AG04449 (cell line): Measurements from ENCODE around the gene SGO2.

Source experiments
- CTCF ChIA-PET: fragments of 350-600 bp; formaldehyde crosslinking; extraction: SDS; loops from one replicate; lab custom pipeline; 2021; ENCODE audit warnings: antibody characterized with exemption; lab: Yijun Ruan, JAX
- POLR2A ChIA-PET: fragments of 400-600, 350-600 bp; formaldehyde crosslinking; extraction: SDS; loops from one replicate; lab custom pipeline; 2020; ENCODE audit warnings: antibody characterized with exemption, inconsistent platforms; lab: Yijun Ruan, JAX
- DNase-seq: peaks from one replicate; pipeline ENCODE4 v3.0.0-alpha.2; 2010; ENCODE audit warnings: low read depth, low spot score
- H3K4me3 ChIP-seq: 2 replicates; pipeline ENCODE4 v1.5.1; 2011; ENCODE audit warnings: low read depth, mild to moderate bottlenecking, control low read depth, low read length
- TF ChIP-seq, protein P1 (sequence below): IDR thresholded peaks from one replicate; pipeline ENCODE4 v1.5.1; 2011; ENCODE audit warnings: mild to moderate bottlenecking, moderate library complexity, low read length, control low read depth, inconsistent platforms; ENCODE audit not compliant: insufficient read depth; ENCODE audit errors: missing control alignments

The SGO2 gene, protein sequence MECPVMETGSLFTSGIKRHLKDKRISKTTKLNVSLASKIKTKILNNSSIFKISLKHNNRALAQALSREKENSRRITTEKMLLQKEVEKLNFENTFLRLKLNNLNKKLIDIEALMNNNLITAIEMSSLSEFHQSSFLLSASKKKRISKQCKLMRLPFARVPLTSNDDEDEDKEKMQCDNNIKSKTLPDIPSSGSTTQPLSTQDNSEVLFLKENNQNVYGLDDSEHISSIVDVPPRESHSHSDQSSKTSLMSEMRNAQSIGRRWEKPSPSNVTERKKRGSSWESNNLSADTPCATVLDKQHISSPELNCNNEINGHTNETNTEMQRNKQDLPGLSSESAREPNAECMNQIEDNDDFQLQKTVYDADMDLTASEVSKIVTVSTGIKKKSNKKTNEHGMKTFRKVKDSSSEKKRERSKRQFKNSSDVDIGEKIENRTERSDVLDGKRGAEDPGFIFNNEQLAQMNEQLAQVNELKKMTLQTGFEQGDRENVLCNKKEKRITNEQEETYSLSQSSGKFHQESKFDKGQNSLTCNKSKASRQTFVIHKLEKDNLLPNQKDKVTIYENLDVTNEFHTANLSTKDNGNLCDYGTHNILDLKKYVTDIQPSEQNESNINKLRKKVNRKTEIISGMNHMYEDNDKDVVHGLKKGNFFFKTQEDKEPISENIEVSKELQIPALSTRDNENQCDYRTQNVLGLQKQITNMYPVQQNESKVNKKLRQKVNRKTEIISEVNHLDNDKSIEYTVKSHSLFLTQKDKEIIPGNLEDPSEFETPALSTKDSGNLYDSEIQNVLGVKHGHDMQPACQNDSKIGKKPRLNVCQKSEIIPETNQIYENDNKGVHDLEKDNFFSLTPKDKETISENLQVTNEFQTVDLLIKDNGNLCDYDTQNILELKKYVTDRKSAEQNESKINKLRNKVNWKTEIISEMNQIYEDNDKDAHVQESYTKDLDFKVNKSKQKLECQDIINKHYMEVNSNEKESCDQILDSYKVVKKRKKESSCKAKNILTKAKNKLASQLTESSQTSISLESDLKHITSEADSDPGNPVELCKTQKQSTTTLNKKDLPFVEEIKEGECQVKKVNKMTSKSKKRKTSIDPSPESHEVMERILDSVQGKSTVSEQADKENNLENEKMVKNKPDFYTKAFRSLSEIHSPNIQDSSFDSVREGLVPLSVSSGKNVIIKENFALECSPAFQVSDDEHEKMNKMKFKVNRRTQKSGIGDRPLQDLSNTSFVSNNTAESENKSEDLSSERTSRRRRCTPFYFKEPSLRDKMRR

DNA sequence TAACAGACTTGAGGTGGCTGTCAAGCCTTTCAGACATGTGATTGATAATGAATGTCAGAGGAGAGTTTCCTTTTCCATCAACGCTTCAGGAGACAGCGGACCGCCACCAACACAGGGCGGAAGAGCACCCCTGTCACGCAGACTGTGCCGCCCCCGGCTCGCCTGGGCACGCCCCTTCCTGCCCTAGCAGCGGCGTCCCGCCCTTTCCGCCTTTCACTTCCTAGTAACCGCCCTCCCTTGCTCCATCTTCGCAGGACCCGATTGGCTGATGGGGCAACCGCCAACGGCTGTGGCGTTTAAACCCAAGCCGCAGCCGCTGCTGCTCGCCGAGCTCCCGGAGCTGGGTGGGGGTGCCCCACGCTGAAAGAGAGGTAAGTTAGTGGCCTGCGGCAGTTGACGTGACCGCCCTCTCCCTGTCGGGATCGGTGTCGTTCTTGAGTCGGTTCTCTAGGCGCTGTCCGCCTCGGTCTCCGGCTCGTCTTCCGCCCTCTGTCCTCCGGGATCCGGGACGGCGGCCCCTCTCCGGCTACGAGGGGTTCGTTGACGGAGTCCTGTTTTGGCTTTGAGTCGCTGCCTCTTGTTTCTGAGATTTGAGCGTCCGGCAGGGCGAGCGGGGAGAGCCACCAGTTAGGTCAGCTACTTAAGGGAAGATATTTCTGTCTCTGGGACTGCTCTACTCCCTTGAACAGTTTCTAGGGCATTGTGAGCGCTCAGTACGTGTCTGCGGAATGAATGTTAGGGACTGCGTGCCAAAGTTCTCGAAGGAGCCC is at the start of gene SGO2:
Gene SGO2 (plus strand): TSS at position 326 of the 770 bp plus-strand sequence. CDS start 6,769 bp downstream, outside the sequence.
- TF ChIP-seq, protein P1, sequence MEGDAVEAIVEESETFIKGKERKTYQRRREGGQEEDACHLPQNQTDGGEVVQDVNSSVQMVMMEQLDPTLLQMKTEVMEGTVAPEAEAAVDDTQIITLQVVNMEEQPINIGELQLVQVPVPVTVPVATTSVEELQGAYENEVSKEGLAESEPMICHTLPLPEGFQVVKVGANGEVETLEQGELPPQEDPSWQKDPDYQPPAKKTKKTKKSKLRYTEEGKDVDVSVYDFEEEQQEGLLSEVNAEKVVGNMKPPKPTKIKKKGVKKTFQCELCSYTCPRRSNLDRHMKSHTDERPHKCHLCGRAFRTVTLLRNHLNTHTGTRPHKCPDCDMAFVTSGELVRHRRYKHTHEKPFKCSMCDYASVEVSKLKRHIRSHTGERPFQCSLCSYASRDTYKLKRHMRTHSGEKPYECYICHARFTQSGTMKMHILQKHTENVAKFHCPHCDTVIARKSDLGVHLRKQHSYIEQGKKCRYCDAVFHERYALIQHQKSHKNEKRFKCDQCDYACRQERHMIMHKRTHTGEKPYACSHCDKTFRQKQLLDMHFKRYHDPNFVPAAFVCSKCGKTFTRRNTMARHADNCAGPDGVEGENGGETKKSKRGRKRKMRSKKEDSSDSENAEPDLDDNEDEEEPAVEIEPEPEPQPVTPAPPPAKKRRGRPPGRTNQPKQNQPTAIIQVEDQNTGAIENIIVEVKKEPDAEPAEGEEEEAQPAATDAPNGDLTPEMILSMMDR, result no peak
- CTCF ChIA-PET, result interaction anchor here (0.9 to 2.8 kb wide), 6 partner anchors 7 to 552 kb away, joined by 3 to 26 read pairs (median 6); partner anchors contain the start of gene KCTD18
- peak; percentile 52 for DNase-seq
- POLR2A ChIA-PET, result interaction anchor here (0.7 kb wide), 1 partner anchor 9 kb away, joined by 3 read pairs; no protein-coding TSS in a partner anchor
- H3K4me3 ChIP-seq, result peak within 1 kb of the TSS; percentile 97

DNA sequence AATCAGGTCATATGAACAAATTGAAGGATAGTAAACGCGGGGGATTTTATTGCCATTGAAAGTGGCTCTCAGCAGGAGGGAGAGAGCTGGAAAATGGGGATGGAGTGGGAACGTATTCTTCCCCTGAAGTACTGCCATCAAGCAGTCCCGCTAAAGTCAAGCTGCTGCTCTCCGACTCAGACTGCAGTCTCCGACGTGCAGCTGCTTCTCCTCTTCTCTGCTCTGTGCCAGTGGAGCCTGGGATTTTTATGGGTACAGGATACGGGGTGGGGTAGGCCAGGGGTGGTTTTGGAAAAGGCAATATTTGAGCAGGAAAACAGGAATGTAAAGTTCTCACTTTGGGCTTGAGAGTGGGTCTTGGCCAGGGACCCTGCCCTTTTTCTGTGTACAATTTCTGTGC is 49.2 kb upstream of the SGO2 start:
- ChIA-PET CTCF (interaction anchor here (0.9 to 13.6 kb wide), 4 partner anchors 11 to 507 kb away, joined by 4 to 242 read pairs (median 4); no protein-coding TSS in a partner anchor), POLR2A (no interaction called here)
- TF ChIP-seq, protein P1, result no peak
- H3K4me3 ChIP-seq, result no peak overlapping the region
- no peak for DNase-seq

DNA sequence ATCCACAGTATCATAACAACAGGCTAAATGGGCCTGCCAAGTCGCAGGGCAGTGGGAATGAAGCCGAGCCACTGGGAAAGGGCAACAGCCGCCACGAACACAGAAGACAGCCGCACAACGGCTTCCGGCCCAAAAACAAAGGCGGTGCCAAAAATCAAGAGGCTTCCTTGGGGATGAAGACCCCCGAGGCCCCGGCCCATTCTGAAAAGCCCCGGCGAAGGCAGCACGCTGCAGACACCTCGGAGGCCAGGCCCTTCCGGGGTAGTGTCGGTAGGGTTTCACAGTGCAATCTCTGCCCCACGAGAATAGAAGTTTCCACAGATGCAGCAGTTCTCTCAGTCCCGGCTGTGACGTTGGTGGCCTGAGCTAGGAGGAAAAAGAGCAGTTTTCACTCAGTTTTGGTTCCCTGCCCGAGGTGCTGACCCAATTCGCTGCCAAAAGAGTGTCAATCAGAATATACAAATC is 48.3 kb upstream of the SGO2 start:
- H3K4me3 ChIP-seq, result no peak overlapping the region
- ChIA-PET POLR2A (no interaction called here), CTCF (interaction anchor here (0.7 to 13.6 kb wide), 4 partner anchors 16 to 501 kb away, joined by 3 to 242 read pairs (median 56); no protein-coding TSS in a partner anchor)
- TF ChIP-seq, protein P1, result no peak
- DNase-seq, result no peak

DNA sequence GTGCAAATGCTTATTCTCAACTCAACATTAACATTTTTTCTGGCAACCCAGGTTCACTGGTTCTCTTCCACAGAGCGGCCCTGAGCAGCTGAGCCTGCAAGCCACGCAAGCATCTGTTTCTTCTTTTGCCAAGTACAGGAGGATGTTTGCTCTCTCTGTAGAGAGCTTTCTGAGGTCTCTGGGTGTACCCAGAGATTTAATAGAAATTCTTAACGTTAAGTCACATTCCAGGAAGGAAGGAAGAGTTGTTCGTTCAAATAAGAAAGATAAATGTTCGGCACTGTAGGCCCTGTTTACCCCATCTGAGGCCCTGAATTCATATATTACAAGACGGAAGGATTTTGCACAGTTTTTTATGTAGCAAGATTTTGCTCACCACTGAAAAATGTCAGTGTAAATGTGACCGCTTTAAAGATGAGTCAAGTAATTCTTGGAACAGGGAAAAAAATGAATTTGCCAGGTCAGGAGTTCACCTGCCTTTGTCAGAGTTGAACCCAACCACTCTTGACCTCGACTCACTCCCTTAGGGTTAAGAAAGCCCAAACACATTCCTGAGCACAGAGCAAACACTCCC is 46.2 kb upstream of the SGO2 start:
- H3K4me3 ChIP-seq, result no peak overlapping the region
- peak; percentile 50 for DNase-seq
- TF ChIP-seq, protein P1, result no peak
- POLR2A ChIA-PET, result interaction anchor here (0.5 kb wide), 1 partner anchor 153 kb away, joined by 4 read pairs; no protein-coding TSS in a partner anchor
- CTCF ChIA-PET, result interaction anchor here (0.8 to 13.6 kb wide), 9 partner anchors 8 to 503 kb away, joined by 3 to 242 read pairs (median 7); partner anchors contain the start of gene SPATS2L

DNA sequence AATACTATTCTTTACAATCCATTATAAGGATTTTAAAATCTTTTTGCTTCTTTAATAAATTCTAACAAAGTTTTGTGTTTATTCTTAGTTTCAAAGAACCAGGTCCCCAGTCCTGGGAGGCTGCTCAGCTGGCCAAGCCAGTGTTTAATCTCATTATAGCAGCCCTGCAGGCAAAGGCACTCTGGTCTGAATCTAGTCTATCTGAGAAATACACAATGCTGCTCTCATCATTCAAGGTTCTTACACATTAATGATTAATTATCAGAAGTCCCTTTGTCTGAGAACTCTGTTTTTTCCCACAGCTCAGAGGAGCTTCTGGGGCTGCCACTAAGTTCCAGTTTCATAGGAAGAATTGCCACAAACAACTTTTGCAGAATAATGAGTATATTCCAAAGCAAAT is 43.8 kb upstream of the SGO2 start:
- DNase-seq, result no peak
- POLR2A ChIA-PET, result no interaction called here
- no peak overlapping the region for H3K4me3 ChIP-seq
- TF ChIP-seq, protein P1, result no peak
- CTCF ChIA-PET, result interaction anchor here (1.0 to 13.6 kb wide), 30 partner anchors 9 to 511 kb away, joined by 3 to 242 read pairs (median 6); partner anchors contain the start of genes KCTD18 and SPATS2L
